ENCODE results near the gene DMD. TPM values are rescaled to one million over a fixed set of nuclear protein-coding genes. Genes with fewer than 3 reads are reported as not detected.

DMD gene
- polyA plus RNA-seq, 3 donors, result 0.23 TPM; not detected in 2

GRCh38 chrX:31506928-31507327 is 1704.4 kb downstream of the DMD start:
- DNase-seq, result no peak
- Histone ChIP-seq H3K27me3 (ENCODE audit: control insufficient read depth in 2 of 2, insufficient read depth in 2 of 2, low read length in 2 of 2) (no peaks in the 10 kb centered on the region), H3K36me3 (replicated peaks in 1 of 2; ENCODE audit: control insufficient read depth in 1 of 2, insufficient read depth in 2 of 2, low read length in 2 of 2) (no peaks in the 10 kb centered on the region), H3K9me3 (replicated peaks in 1 of 2; ENCODE audit: control insufficient read depth in 1 of 2, insufficient read depth in 1 of 2, low read length in 2 of 2) (no peaks in the 10 kb centered on the region), H3K4me1 (ENCODE audit: control insufficient read depth in 1 of 2, insufficient read depth in 2 of 2, low read length in 2 of 2) (no peaks in the 10 kb centered on the region), H3K4me3 (replicated peaks in 1 of 3; ENCODE audit: low read depth in 2 of 3, low read length in 3 of 3) (no peak overlapping the region), H2AFZ (ENCODE audit: insufficient read depth, low read depth, low read length, poor library complexity, severe bottlenecking) (no peak overlapping the region), H3K9ac (ENCODE audit: insufficient read depth, low read length, poor library complexity, severe bottlenecking) (no peak overlapping the region), H4K20me1 (ENCODE audit: insufficient read depth, low read length) (no peaks in the 10 kb centered on the region), H3K4me2 (replicated peaks; ENCODE audit: extremely low read depth, low read length, poor library complexity, severe bottlenecking) (no peak overlapping the region), H3K27ac (ENCODE audit: low read depth in 1 of 2, low read length in 2 of 2) (no peak overlapping the region), H3K79me2 (ENCODE audit: insufficient read depth, low read length) (no peaks in the 10 kb centered on the region)
- Mint-ChIP-seq H3K9me3 (peaks cover 0 to 3% (median 0%) of the 10 kb centered on the region in 7 donors), H3K36me3 (no peaks in the 10 kb centered on the region), H3K4me1 (no peaks in the 10 kb centered on the region), H3K27ac (no peak overlapping the region), H3K27me3 (ENCODE audit: low read depth in 3 of 3) (peaks cover 0 to 2% (median 0%) of the 10 kb centered on the region in 3 donors), H3K4me3 (no peak overlapping the region)
- intact Hi-C loops (cut with micrococcal nuclease), result no loop called here
- WGBS (ENCODE audit: insufficient coverage), result no CpG with 5 or more reads among the region's 3 CpGs
- TF ChIP-seq CTCF (IDR thresholded peaks at IDR 0.05), result no peak

GRCh38 chrX:31506360-31506759 is 1705.0 kb downstream of the DMD start:
- intact Hi-C loops (cut with micrococcal nuclease), result no loop called here
- no peaks in the 10 kb centered on the region for H3K79me2 ChIP-seq (ENCODE audit: insufficient read depth, low read length)
- WGBS (ENCODE audit: insufficient coverage), result no CpG with 5 or more reads among the region's 3 CpGs

More at GRCh38 chrX:31506360-31506759, 1705.0 kb downstream of the DMD start:
- H3K9ac ChIP-seq (ENCODE audit: insufficient read depth, low read length, poor library complexity, severe bottlenecking), result no peak overlapping the region
- peaks cover 0 to 2% (median 0%) of the 10 kb centered on the region in 3 donors for H3K27me3 Mint-ChIP-seq (ENCODE audit: low read depth in 3 of 3)
- H3K36me3 ChIP-seq (replicated peaks in 1 of 2; ENCODE audit: control insufficient read depth in 1 of 2, insufficient read depth in 2 of 2, low read length in 2 of 2), result no peaks in the 10 kb centered on the region
- no peak overlapping the region for H3K27ac Mint-ChIP-seq
- H3K4me1 ChIP-seq (ENCODE audit: control insufficient read depth in 1 of 2, insufficient read depth in 2 of 2, low read length in 2 of 2), result no peaks in the 10 kb centered on the region
- no peaks in the 10 kb centered on the region for H4K20me1 ChIP-seq (ENCODE audit: insufficient read depth, low read length)
- H3K27me3 ChIP-seq (ENCODE audit: control insufficient read depth in 2 of 2, insufficient read depth in 2 of 2, low read length in 2 of 2), result no peaks in the 10 kb centered on the region
- no peak for DNase-seq
- H3K4me3 Mint-ChIP-seq, result no peak overlapping the region
- H3K4me3 ChIP-seq (replicated peaks in 1 of 3; ENCODE audit: low read depth in 2 of 3, low read length in 3 of 3), result no peak overlapping the region
- H3K4me1 Mint-ChIP-seq, result no peaks in the 10 kb centered on the region
- H3K27ac ChIP-seq (ENCODE audit: low read depth in 1 of 2, low read length in 2 of 2), result no peak overlapping the region
- no peak overlapping the region for H3K4me2 ChIP-seq (replicated peaks; ENCODE audit: extremely low read depth, low read length, poor library complexity, severe bottlenecking)
- peaks cover 0 to 3% (median 0%) of the 10 kb centered on the region in 7 donors for H3K9me3 Mint-ChIP-seq
- H3K9me3 ChIP-seq (replicated peaks in 1 of 2; ENCODE audit: control insufficient read depth in 1 of 2, insufficient read depth in 1 of 2, low read length in 2 of 2), result no peaks in the 10 kb centered on the region
- H3K36me3 Mint-ChIP-seq, result no peaks in the 10 kb centered on the region
- no peak overlapping the region for H2AFZ ChIP-seq (ENCODE audit: insufficient read depth, low read depth, low read length, poor library complexity, severe bottlenecking)
- TF ChIP-seq CTCF (IDR thresholded peaks at IDR 0.05), result no peak

Measured in CD14-positive monocyte (primary cell).